Fibroblast of pulmonary artery (primary cell): Measurements from ENCODE around the gene COL13A1.

Source experiments
- DNase-seq: peaks from one replicate; pipeline ENCODE4 v3.0.0-alpha.2; 2010; ENCODE audit warnings: low read depth
- H3K4me3 ChIP-seq: replicated peaks from 2 replicates; pipeline ENCODE4 v1.5.1; 2011; ENCODE audit warnings: low read depth, mild to moderate bottlenecking, control low read depth, low read length, moderate library complexity
- CTCF ChIP-seq: IDR thresholded peaks from 2 replicates; pipeline ENCODE4 v1.5.1; 2011; ENCODE audit warnings: mild to moderate bottlenecking, control low read depth, low read length, inconsistent platforms; ENCODE audit errors: missing control alignments

COL13A1 gene

GRCh38 chr10:69892816-69893215 is 91.1 kb downstream of the COL13A1 start:
- no peak overlapping the region for H3K4me3 ChIP-seq
- DNase-seq: no peak
- TF ChIP-seq CTCF: no peak

GRCh38 chr10:69893271-69893900 is 91.7 kb downstream of the COL13A1 start:
- DNase-seq: no peak
- no peak for TF ChIP-seq CTCF
- H3K4me3 ChIP-seq: no peak overlapping the region

- no peak for DNase-seq
- TF ChIP-seq CTCF: no peak
- no peak overlapping the region for H3K4me3 ChIP-seq
Measured at GRCh38 chr10:69894156-69894555, 92.5 kb downstream of the COL13A1 start.

GRCh38 chr10:69895759-69896158 is 94.1 kb downstream of the COL13A1 start:
- H3K4me3 ChIP-seq: no peak overlapping the region
- DNase-seq: peak; percentile 64
- no peak for TF ChIP-seq CTCF

- TF ChIP-seq CTCF: no peak
- no peak for DNase-seq
- H3K4me3 ChIP-seq: no peak overlapping the region
Measured at GRCh38 chr10:69896606-69897231, 95.0 kb downstream of the COL13A1 start.

GRCh38 chr10:69897432-69897831 is 95.7 kb downstream of the COL13A1 start:
- no peak for DNase-seq
- H3K4me3 ChIP-seq: no peak overlapping the region
- no peak for TF ChIP-seq CTCF

- no peak overlapping the region for H3K4me3 ChIP-seq
- no peak for TF ChIP-seq CTCF
Measured at GRCh38 chr10:69897999-69898398, 96.3 kb downstream of the COL13A1 start.

More at GRCh38 chr10:69897999-69898398, 96.3 kb downstream of the COL13A1 start:
- no peak for DNase-seq
